K562 (cell line): Measurements from ENCODE around the gene OSM. TPM values are rescaled to one million over a fixed set of nuclear protein-coding genes. Genes with fewer than 3 reads are reported as not detected.

Experiments used
- ATAC-seq: fragments of 200-7000 bp; cut with Tn5 transposase; 3 replicates; pipeline ENCODE4 v1.9.1; 2020; ENCODE audit warnings: moderate library complexity
- BruUV-seq: library from RNA; stranded (reverse); fragments of 400-500 nt; replicated peaks from 2 replicates; lab custom pipeline; 2021; lab: Mats Ljungman, UMichigan
- CTCF ChIA-PET: fragments of 300-600 bp; formaldehyde crosslinking; extraction: SDS; loops from one replicate; lab custom pipeline; 2021; ENCODE audit warnings: low intra/inter-chr PET ratio; lab: Yijun Ruan, JAX
- POLR2A ChIA-PET: fragments of 300-600, 350-650 bp; sonication (Branson Sonifier 250); formaldehyde crosslinking; extraction: SDS; loops from one replicate; lab custom pipeline; 2021; ENCODE audit warnings: antibody characterized with exemption, inconsistent platforms; lab: Yijun Ruan, JAX
- DNase-seq, 4 experiments: peaks; one replicate each; pipeline versions ENCODE4 v3.0.0 to v3.0.0-alpha.2; 2011 to 2018; ENCODE audit warnings: low spot score in 3 of 4, mixed read lengths in 3 of 4; ENCODE audit errors: extremely low read depth in 1 of 4
- FAIRE-seq: peaks from 2 replicates; lab custom pipeline; 2011; peaks lifted over from hg19 to GRCh38; lab: Jason Lieb, UNC
- H2AFZ ChIP-seq: 2 replicates; pipeline ENCODE4 v1.6.0; 2011; ENCODE audit warnings: low read depth, low read length, control low read depth, inconsistent platforms
- H3K27ac ChIP-seq: fragments of 200-600 bp; 3 replicates; pipeline ENCODE4 v1.8.0; 2011; ENCODE audit warnings: low read depth, mild to moderate bottlenecking, control low read depth, inconsistent platforms, low read length, moderate library complexity, mixed read lengths; ENCODE audit errors: extremely low read depth
- H3K27me3 ChIP-seq, 2 experiments: fragments of 300-600 bp in 1 of 2; 2 replicates in 1 of 2; 3 replicates in 1 of 2; pipeline versions ENCODE4 v1.6.0 to v1.8.0; 2011; ENCODE audit warnings: inconsistent platforms in 2 of 2, low read length in 2 of 2, mild to moderate bottlenecking in 1 of 2, mixed read lengths in 1 of 2, moderate library complexity in 1 of 2; ENCODE audit not compliant: control insufficient read depth in 2 of 2, insufficient read depth in 2 of 2
- H3K36me3 ChIP-seq: fragments of 300-600 bp; 3 replicates; pipeline ENCODE4 v1.8.0; 2011; ENCODE audit warnings: mild to moderate bottlenecking, low read length, inconsistent platforms; ENCODE audit not compliant: control insufficient read depth, insufficient read depth
- H3K4me1 ChIP-seq, 2 experiments: fragments of 200-600 bp in 1 of 2; replicated peaks in 1 of 2; 2 replicates in 1 of 2; 3 replicates in 1 of 2; pipeline versions ENCODE4 v1.5.1 to v1.8.0; 2011; ENCODE audit warnings: inconsistent platforms in 2 of 2, low read length in 2 of 2, mild to moderate bottlenecking in 1 of 2, mixed read lengths in 1 of 2, moderate library complexity in 1 of 2; ENCODE audit not compliant: control insufficient read depth in 2 of 2, insufficient read depth in 2 of 2
- H3K4me2 ChIP-seq: 2 replicates; pipeline ENCODE4 v1.6.1; 2011; ENCODE audit warnings: low read length, control low read depth, inconsistent platforms, mixed read lengths; ENCODE audit not compliant: insufficient read depth
- H3K4me3 ChIP-seq: fragments of 200-600 bp; sonication (generic), shearing (Covaris generic); 2 replicates; pipeline ENCODE4 v1.5.1; 2016; ENCODE audit warnings: control low read depth, inconsistent platforms
- H3K79me2 ChIP-seq: fragments of 200-600 bp; 3 replicates; pipeline ENCODE4 v1.8.0; 2011; ENCODE audit warnings: low read length, inconsistent platforms; ENCODE audit not compliant: control insufficient read depth, insufficient read depth
- H3K9ac ChIP-seq, 2 experiments: 2 replicates each; pipeline versions ENCODE4 v1.6.0 to v1.6.1; 2011; ENCODE audit warnings: low read depth in 2 of 2, low read length in 2 of 2, control low read depth in 1 of 2, inconsistent platforms in 1 of 2, mild to moderate bottlenecking in 1 of 2, mixed read lengths in 1 of 2; ENCODE audit not compliant: insufficient read depth in 1 of 2
- H3K9me1 ChIP-seq: one replicate; pipeline ENCODE4 v1.6.0; 2011; ENCODE audit warnings: inconsistent platforms, mild to moderate bottlenecking, low read length, moderate library complexity; ENCODE audit not compliant: control insufficient read depth, insufficient read depth
- H3K9me3 ChIP-seq: replicated peaks from 2 replicates; pipeline ENCODE4 v1.5.1; 2011; ENCODE audit warnings: low read depth, low read length, inconsistent platforms; ENCODE audit not compliant: control insufficient read depth, insufficient read depth
- H4K20me1 ChIP-seq: replicated peaks from 2 replicates; pipeline ENCODE4 v1.6.1; 2011; ENCODE audit warnings: low read length, inconsistent platforms, mixed read lengths; ENCODE audit not compliant: control insufficient read depth, insufficient read depth
- BCOR ChIP-seq: fragments of 450-650 bp; IDR thresholded peaks from 2 replicates; pipeline ENCODE4 v1.6.1; 2016
- CHD4 ChIP-seq: fragments of 200-600 bp; sonication (generic); IDR thresholded peaks from 3 replicates; pipeline ENCODE4 v1.6.1; 2012; ENCODE audit warnings: low read depth, mild to moderate bottlenecking, mixed read lengths, low read length, inconsistent platforms; ENCODE audit not compliant: insufficient read depth, insufficient replicate concordance, poor library complexity, severe bottlenecking
- FOXA1 ChIP-seq: fragments of 450-650 bp; IDR thresholded peaks from 2 replicates; pipeline ENCODE4 v1.6.1; 2016; ENCODE audit warnings: mild to moderate bottlenecking, borderline replicate concordance
- FOXK1 ChIP-seq: sonication (generic); formaldehyde crosslinking; IDR thresholded peaks from 2 replicates; pipeline ENCODE4 v1.8.0; 2022; ENCODE audit warnings: missing genetic modification reagents, mild to moderate bottlenecking, borderline replicate concordance
- GABPA ChIP-seq: fragments of 200-800 bp; sonication (Bioruptor generic); conservative IDR thresholded peaks from 2 replicates; pipeline ENCODE4 v1.6.1; 2016; ENCODE audit warnings: low read depth, missing genetic modification characterization, missing compliant biosample characterization
- GATAD2A ChIP-seq: fragments of 450-650 bp; IDR thresholded peaks from 2 replicates; pipeline ENCODE4 v1.6.1; 2017
- HES1 ChIP-seq: fragments of 450-650 bp; IDR thresholded peaks from 2 replicates; pipeline ENCODE4 v1.6.1; 2016; ENCODE audit warnings: low read depth, mild to moderate bottlenecking, moderate library complexity
- MYC ChIP-seq, 2 experiments: fragments of 250-450 bp in 1 of 2; sonication (Bioruptor Pico) in 1 of 2; IDR thresholded peaks; 2 replicates each; pipeline versions ENCODE4 v1.5.1 to v1.6.1; 2012 to 2021; ENCODE audit warnings: low read depth in 2 of 2, borderline replicate concordance in 1 of 2, improper control_type of control experiment in 1 of 2, low read length in 1 of 2, mild to moderate bottlenecking in 1 of 2, moderate library complexity in 1 of 2
- PHF20 ChIP-seq: fragments of 450-650 bp; IDR thresholded peaks from 2 replicates; pipeline ENCODE4 v1.6.1; 2018; ENCODE audit not compliant: partially characterized antibody
- PTBP1 ChIP-seq: fragments of 200-400 bp; formaldehyde crosslinking; IDR thresholded peaks from 2 replicates; pipeline ENCODE4 v1.6.1; 2017; ENCODE audit warnings: low read depth, low read length
- RBM34 ChIP-seq: fragments of 200-400 bp; formaldehyde crosslinking; IDR thresholded peaks from 2 replicates; pipeline ENCODE4 v1.6.1; 2018; ENCODE audit warnings: low read length, borderline replicate concordance; ENCODE audit not compliant: insufficient read depth
- TCF3 ChIP-seq: sonication (generic); formaldehyde crosslinking; IDR thresholded peaks from 2 replicates; pipeline ENCODE4 v1.4.0; 2020; ENCODE audit warnings: mild to moderate bottlenecking, missing genetic modification reagents
- UBTF ChIP-seq, 2 experiments: IDR thresholded peaks; 2 replicates each; pipeline ENCODE4 v1.6.1; 2012; ENCODE audit warnings: improper control_type of control experiment in 2 of 2, low read depth in 2 of 2, low read length in 2 of 2, borderline replicate concordance in 1 of 2
- WGBS: fragments of 100-300 bp; shearing (Covaris generic); methylation state at CpG from one replicate; pipeline ENCODE4 v1.1.6; 2016; ENCODE audit warnings: low coverage, mixed read lengths; ENCODE audit not compliant: insufficient coverage; ENCODE audit errors: missing lambda C conversion rate; 5-methylcytosine and 5-hydroxymethylcytosine counted together
- in situ Hi-C: fragments of 300-500 bp; cut with MboI; formaldehyde crosslinking; loops from 4 replicates; pipeline ENCODE4 v1.15.0; 2018; ENCODE audit warnings: inconsistent platforms, mixed read lengths
- intact Hi-C: fragments of 100-400 bp; cut with micrococcal nuclease; formaldehyde crosslinking; loops from 2 replicates; pipeline ENCODE4 v1.14.2; 2022
- polyA plus RNA-seq, 8 experiments: library from polyadenylated mRNA; depleted of rRNA in 4 of 8; stranded (reverse) in 5 of 8; unstranded in 3 of 8; fragments of >200 nt; fragmentation: Nextera tagmentation in 2 of 8; fragmentation: Illumina TruSeq in 1 of 8; extraction: Ambion mirVana in 2 of 8; extraction: Trizol in 1 of 8; gene quantifications; 2 replicates each; pipeline versions ENCODE4 v1.2.1 to v1.2.3, GENCODE V29; 2011 to 2014; ENCODE audit warnings: inconsistent platforms in 1 of 8, missing spikeins in 1 of 8
- total RNA-seq, 7 experiments: library from RNA; depleted of rRNA in 6 of 7; stranded (reverse); fragments of >200 nt in 6 of 7; fragmentation: Illumina TruSeq in 2 of 7; extraction: Trizol in 2 of 7; gene quantifications; 2 replicates each; pipeline versions ENCODE4 v1.2.1 to v1.2.3, GENCODE V29; 2011 to 2021; ENCODE audit warnings: low replicate concordance in 1 of 7

The OSM gene
- total and polyA plus RNA-seq, 9 of the 15 experiments (the other 6 are each of a cell fraction or from before 2014, with no cell fraction given): 0.22 TPM; not detected in 8

GRCh38 chr22:30223303-30223702, 43.3 kb downstream of the OSM start:
- Histone ChIP-seq H3K4me3 (no peak overlapping the region), H3K36me3 (no peaks in the 10 kb centered on the region), H4K20me1 (no peaks in the 10 kb centered on the region), H3K9ac (no peak overlapping the region; a peak in 1 of 4 replicates), H3K27ac (no peak overlapping the region), H3K9me1 (no peaks in the 10 kb centered on the region), H3K27me3 (peaks cover 0 to 53% of the 10 kb centered on the region in 2 experiments; a peak in 2 of 5 replicates), H3K79me2 (no peaks in the 10 kb centered on the region), H3K4me1 (peaks cover 4 to 14% of the 10 kb centered on the region in 2 experiments; a peak in 4 of 5 replicates), H2AFZ (peak overlapping the region; percentile 51; the same call in 1 of the 2 replicates), H3K9me3 (no peaks in the 10 kb centered on the region), H3K4me2 (no peak overlapping the region)
- ATAC-seq: peak; percentile 26
- TF ChIP-seq GABPA (peak; percentile 59), RBM34 (no peak)
- no peak for DNase-seq
- POLR2A ChIA-PET: no interaction called here
- intact Hi-C loops (no loop called here), in situ Hi-C loops (no loop called here)
- 9% methylated on average over 11 of the region's 15 CpGs for WGBS
- no TSS peak for BruUV-seq
- FAIRE-seq: no peak
- CTCF ChIA-PET: interaction anchor here (0.6 kb wide), 1 partner anchor 16 kb away, joined by 3 read pairs; no protein-coding TSS in a partner anchor

- Histone ChIP-seq H3K9me3 (no peaks in the 10 kb centered on the region), H3K36me3 (no peaks in the 10 kb centered on the region), H4K20me1 (no peaks in the 10 kb centered on the region), H2AFZ (no peak overlapping the region), H3K4me2 (no peak overlapping the region), H3K9me1 (no peaks in the 10 kb centered on the region), H3K27me3 (peaks cover 0 to 53% of the 10 kb centered on the region in 2 experiments; a peak in 2 of 5 replicates), H3K79me2 (no peaks in the 10 kb centered on the region), H3K4me1 (peaks cover 7 to 24% of the 10 kb centered on the region in 2 experiments; a peak in 4 of 5 replicates), H3K9ac (no peak overlapping the region), H3K27ac (no peak overlapping the region), H3K4me3 (no peak overlapping the region)
- ATAC-seq (no peak), DNase-seq (no peak), FAIRE-seq (no peak)
- POLR2A ChIA-PET: no interaction called here
- intact Hi-C loops: no loop called here
- no TSS peak for BruUV-seq
- CTCF ChIA-PET: no interaction called here
- WGBS: 44% methylated on average over 4 of the region's 4 CpGs
- in situ Hi-C loops: no loop called here
- no peak for TF ChIP-seq PHF20
- no peak for TF ChIP-seq HES1
- TF ChIP-seq TCF3 (CRISPR knock-in tag): no peak
- TF ChIP-seq BCOR: peak; percentile 42; the same call in 1 of the 2 replicates
- no peak for TF ChIP-seq MYC (IDR thresholded peaks at IDR 0.05; ENCODE audit: low read depth, low read length)
- no peak for TF ChIP-seq MYC (CRISPR knock-in tag; IDR thresholded peaks at IDR 0.05; ENCODE audit: borderline replicate concordance, low read depth)
- peak; percentile 15 for TF ChIP-seq CHD4
- TF ChIP-seq FOXA1: no peak
- no peak for TF ChIP-seq UBTF (IDR thresholded peaks at IDR 0.05; ENCODE audit: borderline replicate concordance in 1 of 2, low read depth in 2 of 2, low read length in 2 of 2)
- TF ChIP-seq GATAD2A: no peak
- no peak for TF ChIP-seq FOXK1 (CRISPR knock-in tag)
- no peak for TF ChIP-seq PTBP1
Measured at GRCh38 chr22:30222321-30222720, 44.3 kb downstream of the OSM start.
